ELR (cell line): Measurements from ENCODE around the gene DLK1.

ENCODE experiments used
- DNase-seq: peaks from one replicate; pipeline ENCODE4 v3.0.0-alpha.2; 2015; ENCODE audit warnings: low read depth

Gene DLK1

GRCh38 chr14:100734031-100734990, 7.6 kb downstream of the DLK1 start:
- no peak for DNase-seq

GRCh38 chr14:100735271-100735670, 8.6 kb downstream of the DLK1 start:
- DNase-seq = no peak

GRCh38 chr14:100736269-100737180, 9.8 kb downstream of the DLK1 start:
- no peak for DNase-seq

- DNase-seq = no peak
Measured at GRCh38 chr14:100737526-100737925, 10.8 kb downstream of the DLK1 start.

- DNase-seq = no peak
Measured at GRCh38 chr14:100738269-100738691, 11.6 kb downstream of the DLK1 start.

GRCh38 chr14:100738704-100739131, 12.0 kb downstream of the DLK1 start:
- DNase-seq = no peak

GRCh38 chr14:100739306-100739705, 12.6 kb downstream of the DLK1 start:
- no peak for DNase-seq

- DNase-seq = no peak
Measured at GRCh38 chr14:100740196-100740825, 13.6 kb downstream of the DLK1 start.

GRCh38 chr14:100740929-100741328, 14.2 kb downstream of the DLK1 start:
- DNase-seq = no peak

- DNase-seq = no peak
Measured at GRCh38 chr14:100741966-100742365, 15.3 kb downstream of the DLK1 start.

GRCh38 chr14:100746326-100746725, 19.6 kb downstream of the DLK1 start:
- no peak for DNase-seq

- peak; percentile 90 for DNase-seq
Measured at GRCh38 chr14:100747021-100747586, 20.4 kb downstream of the DLK1 start.

- no peak for DNase-seq
Measured at GRCh38 chr14:100747736-100748135, 21.0 kb downstream of the DLK1 start.

- no peak for DNase-seq
Measured at GRCh38 chr14:100748403-100748802, 21.7 kb downstream of the DLK1 start.

- no peak for DNase-seq
Measured at GRCh38 chr14:100748944-100749343, 22.3 kb downstream of the DLK1 start.

- DNase-seq = no peak
Measured at GRCh38 chr14:100749967-100750597, 23.4 kb downstream of the DLK1 start.

- DNase-seq = no peak
Measured at GRCh38 chr14:100750762-100751699, 24.3 kb downstream of the DLK1 start.

GRCh38 chr14:100754020-100754419, 27.3 kb downstream of the DLK1 start:
- no peak for DNase-seq

- DNase-seq = peak; percentile 77
Measured at GRCh38 chr14:100755649-100756048, 29.0 kb downstream of the DLK1 start.

- DNase-seq = peak; percentile 93
Measured at GRCh38 chr14:100761481-100761880, 34.8 kb downstream of the DLK1 start.
